ENCODE results near the gene WDR36. TPM values are rescaled to one million over a fixed set of nuclear protein-coding genes. Genes with fewer than 3 reads are reported as not detected.

WDR36 gene
- total and polyA plus RNA-seq, 2 of the 8 experiments (the other 6 are each of a cell fraction or from before 2014, with no cell fraction given) = 9.3 to 41.8 TPM

DNA sequence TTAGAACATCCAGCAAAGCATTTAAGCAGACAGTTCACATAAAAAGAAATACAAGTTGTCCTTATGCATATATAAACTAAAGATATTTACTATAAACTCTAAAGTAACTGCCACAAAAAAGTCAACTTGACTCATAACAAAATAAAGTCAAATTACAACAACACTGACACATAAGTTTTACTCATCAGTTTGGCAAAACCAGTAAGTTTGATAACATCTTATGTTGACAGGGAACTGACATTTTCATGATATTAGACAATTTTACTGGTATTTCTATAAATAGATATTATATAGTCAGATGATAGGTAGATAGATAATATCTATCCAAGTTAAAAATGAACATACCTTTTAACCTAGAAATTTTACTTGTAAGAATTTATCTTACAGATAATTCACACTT is 30.5 kb upstream of the WDR36 start (continued):
- TF ChIP-seq CTBP2 (IDR thresholded peaks at IDR 0.05; ENCODE audit: borderline replicate concordance, insufficient read depth, insufficient read length, low read length) = no peak
- no peak for TF ChIP-seq POU5F1 (IDR thresholded peaks at IDR 0.05; ENCODE audit: low read depth, low read length)
- no peak for TF ChIP-seq ASH2L (IDR thresholded peaks at IDR 0.05; ENCODE audit: low read length)
- no peak for TF ChIP-seq SIRT6 (IDR thresholded peaks at IDR 0.05; ENCODE audit: low read length)
- no peak for TF ChIP-seq POLR2A (IDR thresholded peaks at IDR 0.05; ENCODE audit: control extremely low read depth in 1 of 2, low read depth in 2 of 2, low read length in 2 of 2)
